Keratinocyte (primary cell): ENCODE results near the gene RASGRF2.

Source experiments
- CTCF ChIP-seq, 3 experiments: IDR thresholded peaks in 1 of 3; conservative IDR thresholded peaks in 1 of 3; optimal IDR thresholded peaks in 1 of 3; 2 replicates in 2 of 3; 3 replicates in 1 of 3; pipeline versions ENCODE3 to v1.5.1; 2011; ENCODE audit warnings: low read length in 3 of 3, mild to moderate bottlenecking in 3 of 3, moderate library complexity in 2 of 3, control low read depth in 1 of 3, inconsistent platforms in 1 of 3; ENCODE audit not compliant: insufficient read depth in 2 of 3; ENCODE audit errors: extremely low read depth in 1 of 3
- EZH2 ChIP-seq: IDR thresholded peaks from one replicate; pipeline ENCODE4 v1.6.1; 2012; ENCODE audit warnings: inconsistent platforms, mild to moderate bottlenecking, low read length, moderate library complexity

GRCh38 chr5:80930940-80931339 is 29.2 kb upstream of the RASGRF2 start:
- no peak for TF ChIP-seq CTCF (optimal IDR thresholded peaks at IDR 0.05 in 1 of 3, IDR thresholded peaks at IDR 0.05 in 1 of 3, conservative IDR thresholded peaks at IDR 0.05 in 1 of 3; ENCODE audit: extremely low read depth in 1 of 3, insufficient read depth in 2 of 3, low read length in 3 of 3)
- no peak for TF ChIP-seq EZH2
